Measurements from ENCODE around the gene POP7. TPM values are rescaled to one million over a fixed set of nuclear protein-coding genes. Genes with fewer than 3 reads are reported as not detected.

Gene POP7
- total RNA-seq, 1 experiment from 2014 or later, result 96.9 TPM

- no peak overlapping the region for H4K91ac ChIP-seq (ENCODE audit: insufficient read length, low read depth, low read length)
- H3K4ac ChIP-seq (ENCODE audit: low read depth, low read length), result no peak overlapping the region
- Mint-ChIP-seq H3K27me3 (ENCODE audit: low read depth) (peaks cover 3% of the 10 kb centered on the region; the same call in 1 of the 2 replicates), H3K9me3 (no peaks in the 10 kb centered on the region), H3K4me1 (peaks cover 2 to 18% of the 10 kb centered on the region in 2 experiments; a peak in 3 of 4 replicates), H3K36me3 (ENCODE audit: insufficient read depth in 1 of 3, low read depth in 3 of 3) (peaks cover 27 to 80% (median 75%) of the 10 kb centered on the region in 3 experiments), H3K27ac (no peak overlapping the region), H3K4me3 (no peak overlapping the region)
- no peak overlapping the region for H3K56ac ChIP-seq (ENCODE audit: insufficient read length, low read depth, low read length)
- H2BK12ac ChIP-seq (ENCODE audit: insufficient read length, low read depth, low read length), result no peak overlapping the region
- no peaks in the 10 kb centered on the region for H3K4me1 ChIP-seq (ENCODE audit: insufficient read depth, low read length)
- H3K9ac ChIP-seq (ENCODE audit: extremely low read depth, insufficient read length, low read length), result no peak overlapping the region
- H3K23me2 ChIP-seq (ENCODE audit: insufficient read length, low read depth, low read length, poor library complexity, severe bottlenecking), result no peaks in the 10 kb centered on the region
- H3K79me1 ChIP-seq (ENCODE audit: insufficient read depth, low read depth, low read length, poor library complexity, severe bottlenecking), result no peaks in the 10 kb centered on the region
- DNase-seq, result no peak
- no peak overlapping the region for H3K14ac ChIP-seq (ENCODE audit: insufficient read depth, low read length)
- no peak for TF ChIP-seq CTCF (conservative IDR thresholded peaks at IDR 0.05)
- H3K23ac ChIP-seq (ENCODE audit: insufficient read length, low read depth, low read length), result no peak overlapping the region
- H2BK5ac ChIP-seq (ENCODE audit: insufficient read length, low read length), result no peak overlapping the region
- no peak overlapping the region for H3K18ac ChIP-seq (ENCODE audit: insufficient read length, low read depth, low read length)
- no CpG with 5 or more reads among the region's 37 CpGs for WGBS (ENCODE audit: extremely low coverage, insufficient read length, low lambda C conversion rate)
- no peaks in the 10 kb centered on the region for H3K27me3 ChIP-seq (ENCODE audit: insufficient read depth, low read length)
- no peak overlapping the region for H3T11ph ChIP-seq (ENCODE audit: low read length)
- no peak overlapping the region for H2BK15ac ChIP-seq (ENCODE audit: low read depth, low read length)
- no peak overlapping the region for H2AK5ac ChIP-seq (ENCODE audit: insufficient read length, low read length)
- H3K79me2 ChIP-seq (ENCODE audit: insufficient read depth, low read length), result no peaks in the 10 kb centered on the region; the same call in 1 of the 2 replicates
- no peak overlapping the region for H2AFZ ChIP-seq (ENCODE audit: low read length)
- H4K8ac ChIP-seq (replicated peaks; ENCODE audit: insufficient read length, low read depth, low read length), result no peak overlapping the region
- no peaks in the 10 kb centered on the region for H4K20me1 ChIP-seq (ENCODE audit: control insufficient read depth, insufficient read depth, insufficient read length)
- no peak overlapping the region for H3K27ac ChIP-seq (ENCODE audit: insufficient read length, low read depth, low read length)
- H4K5ac ChIP-seq (ENCODE audit: insufficient read length, low read depth, low read length), result no peak overlapping the region
- H2BK120ac ChIP-seq (ENCODE audit: low read depth, low read length, poor library complexity, severe bottlenecking), result no peak overlapping the region
- no peak overlapping the region for H2BK20ac ChIP-seq (ENCODE audit: low read depth, low read length, poor library complexity, severe bottlenecking)
- no peak overlapping the region for H3K4me2 ChIP-seq (ENCODE audit: insufficient read depth, insufficient read length, low read length)
- H3K9me3 ChIP-seq (ENCODE audit: control insufficient read depth, low read depth, low read length), result no peaks in the 10 kb centered on the region
Measured at GRCh38 chr7:100683659-100684533, 22.0 kb upstream of the POP7 start.
